Thoracic aorta endothelial cell (primary cell): Measurements from ENCODE around the gene WDR81. TPM values are rescaled to one million over a fixed set of nuclear protein-coding genes. Genes with fewer than 3 reads are reported as not detected.

Experiments used
- total RNA-seq: library from RNA; depleted of rRNA; stranded (reverse); fragments of >200 nt; gene quantifications from 2 replicates; pipeline ENCODE4 v1.2.3, GENCODE V29; 2012

Gene WDR81
- total RNA-seq: 13.3 and 19.2 TPM in 2 replicates

GRCh38 chr17:1724351-1724868 is at the start of gene WDR81:
Gene WDR81 (plus strand): TSS chr17:1724704. CDS start chr17:1724960, 256 bp downstream.

DNA sequence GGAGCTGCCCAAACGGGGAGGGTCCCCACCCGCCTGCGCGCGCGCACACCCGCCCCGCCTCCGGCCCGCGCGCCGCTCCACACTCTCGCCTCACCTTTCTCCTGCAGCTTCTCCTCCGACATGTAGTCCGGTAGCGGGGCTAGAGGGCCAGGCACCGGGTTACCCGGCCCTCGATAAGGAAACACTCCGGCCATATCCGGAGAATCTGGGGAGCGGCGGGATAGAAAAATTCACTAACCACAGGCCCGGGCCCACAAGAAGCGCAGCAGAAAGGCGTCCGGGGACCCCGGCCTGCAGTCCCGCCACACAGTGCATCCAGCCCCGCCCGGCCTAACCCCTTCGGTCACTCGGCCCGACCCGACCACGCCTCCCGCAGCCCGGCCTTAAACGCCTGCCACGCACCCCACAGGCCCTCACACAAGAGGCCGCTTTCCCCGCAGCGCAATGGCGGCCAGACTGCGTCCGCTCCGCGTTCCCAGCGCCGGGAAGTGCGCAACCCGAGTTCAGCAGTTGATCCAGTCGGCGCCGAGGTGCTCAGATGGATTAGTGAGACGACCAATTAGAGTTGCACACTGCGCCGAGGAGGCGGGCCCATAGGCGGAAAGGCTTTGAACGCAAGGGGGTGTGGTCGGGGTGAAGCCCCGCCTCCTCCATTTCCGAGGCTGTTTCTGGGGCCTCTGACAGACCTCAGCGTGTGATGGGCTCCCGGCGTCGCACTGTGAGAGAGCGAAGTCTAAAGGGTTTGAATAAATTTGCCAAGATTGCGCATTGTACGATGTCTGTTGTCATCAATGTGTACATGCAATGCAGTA is 39.9 kb upstream of the WDR81 start, which contains the start of gene PRPF8:
PRPF8 (minus strand) TSS at position 490 of the 812 bp plus-strand sequence; CDS start at position 194, 296 bp downstream.

GRCh38 chr17:1709971-1710806 is 14.3 kb upstream of the WDR81 start, which contains the start of gene TLCD2:
Gene TLCD2 (minus strand): TSS chr17:1710377. CDS start chr17:1710242, 135 bp downstream.

DNA sequence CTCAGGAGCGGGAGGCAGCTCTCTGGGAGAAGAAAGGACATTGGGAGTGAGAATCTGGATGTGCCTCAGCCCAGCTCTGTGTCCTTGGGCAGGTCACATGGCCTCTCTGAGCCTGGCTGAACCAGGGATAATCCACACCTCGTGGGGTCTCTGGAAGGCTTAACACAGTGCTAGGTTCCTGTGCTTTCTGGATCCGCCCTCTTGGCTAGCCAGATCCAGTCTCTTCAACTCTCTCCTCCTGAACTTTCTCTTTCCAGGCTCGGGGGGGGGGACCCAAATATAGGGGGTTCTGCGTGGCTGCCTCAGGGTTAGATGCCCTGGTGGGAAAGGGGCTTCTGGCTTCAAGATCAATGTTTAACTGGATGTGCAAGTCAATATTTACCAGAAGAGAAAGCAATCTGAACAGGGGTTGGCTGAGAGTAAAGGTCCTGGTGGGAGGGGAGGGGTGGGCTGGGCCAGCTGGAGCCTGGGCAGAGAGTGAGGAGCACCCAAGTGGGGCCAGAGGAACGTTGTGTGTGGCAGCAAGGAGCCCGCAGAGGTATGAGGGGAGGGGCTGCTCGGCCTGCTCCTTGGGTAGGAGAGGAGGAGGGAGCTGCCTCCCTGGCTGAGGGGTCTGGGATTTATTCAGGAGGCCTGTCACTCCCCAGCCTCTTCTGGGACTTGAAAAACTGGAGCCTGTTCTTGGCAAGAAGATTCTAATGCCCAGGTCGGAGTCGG is 18.0 kb downstream of the WDR81 start, which contains the start of gene SERPINF2:
SERPINF2 (plus strand) TSS at position 501 of the 717 bp plus-strand sequence. CDS start 2,125 bp downstream, outside the sequence.

Other genes starting within 250 kb of the WDR81 start
- 176 and 210 TPM in 2 replicates for gene MYO1C, start 232.0 kb upstream of the WDR81 start, total RNA-seq
- gene INPP5K, start 208.1 kb upstream of the WDR81 start, total RNA-seq: 38.0 and 39.6 TPM in 2 replicates
- 53.2 and 54.3 TPM in 2 replicates for gene PITPNA, start 161.9 kb upstream of the WDR81 start, total RNA-seq
- 16.6 and 29.0 TPM in 2 replicates for gene SLC43A2, start 95.9 kb upstream of the WDR81 start, total RNA-seq
- gene SCARF1, start 79.0 kb upstream of the WDR81 start, total RNA-seq: 90.2 and 95.1 TPM in 2 replicates
- 9.2 and 12.9 TPM in 2 replicates for gene RILP, start 74.8 kb upstream of the WDR81 start, total RNA-seq
- 213 and 248 TPM in 2 replicates for gene PRPF8, start 39.8 kb upstream of the WDR81 start, total RNA-seq
- gene TLCD2, start 14.3 kb upstream of the WDR81 start, total RNA-seq: 1.2 and 1.6 TPM in 2 replicates
- gene SERPINF2, start 18.2 kb downstream of the WDR81 start, total RNA-seq: not detected in 2 replicates
- gene SERPINF1, start 37.4 kb downstream of the WDR81 start, total RNA-seq: 0.40 TPM in 1 of 2 replicates, not detected in the other
- gene SMYD4, start 105.2 kb downstream of the WDR81 start, total RNA-seq: 10.8 and 14.1 TPM in 2 replicates
- 41.0 and 47.2 TPM in 2 replicates for gene RPA1, start 105.3 kb downstream of the WDR81 start, total RNA-seq